OCI-LY7 (cell line): Measurements from ENCODE around the gene HDAC4. TPM values are rescaled to one million over a fixed set of nuclear protein-coding genes. Genes with fewer than 3 reads are reported as not detected.

Experiments
- BruUV-seq: library from RNA; stranded (reverse); fragments of 400-500 nt; replicated peaks from 2 replicates; lab custom pipeline; 2021; lab: Mats Ljungman, UMichigan
- CTCF ChIA-PET: fragments of 300-600 bp; sonication (Branson Sonifier 250); formaldehyde crosslinking; loops from one replicate; lab custom pipeline; 2022; ENCODE audit warnings: antibody characterized with exemption; ENCODE audit not compliant: unreplicated experiment; lab: Charles Lee
- POLR2A ChIA-PET: fragments of 300-600 bp; sonication (Branson Sonifier 250); formaldehyde crosslinking; loops from one replicate; lab custom pipeline; 2022; ENCODE audit warnings: antibody characterized with exemption; lab: Charles Lee
- DNase-seq: peaks from one replicate; pipeline ENCODE4 v3.0.0-alpha.2; 2015; ENCODE audit warnings: low spot score
- H2AFZ ChIP-seq: fragments of 200-600 bp; sonication (generic), shearing (Covaris generic); 2 replicates; pipeline ENCODE4 v1.6.1; 2014; ENCODE audit warnings: mild to moderate bottlenecking, antibody characterized with exemption, low read length, moderate library complexity
- H3K27ac ChIP-seq: fragments of 200-600 bp; sonication (generic); 2 replicates; pipeline ENCODE4 v1.5.1; 2014; ENCODE audit warnings: mixed run types, low read depth, mild to moderate bottlenecking, moderate library complexity, low read length, inconsistent platforms; ENCODE audit not compliant: poor library complexity, severe bottlenecking
- H3K36me3 ChIP-seq: fragments of 200-600 bp; sonication (generic); 2 replicates; pipeline ENCODE4 v1.6.1; 2014; ENCODE audit warnings: mild to moderate bottlenecking, antibody characterized with exemption, low read length, moderate library complexity, mixed read lengths; ENCODE audit not compliant: insufficient read depth
- H3K4me1 ChIP-seq: fragments of 200-600 bp; sonication (generic); 2 replicates; pipeline ENCODE4 v1.5.1; 2014; ENCODE audit warnings: mild to moderate bottlenecking, low read length; ENCODE audit not compliant: insufficient read depth, poor library complexity, severe bottlenecking
- H3K4me2 ChIP-seq: fragments of 200-600 bp; sonication (generic); 2 replicates; pipeline ENCODE4 v1.6.1; 2014; ENCODE audit warnings: mild to moderate bottlenecking, low read length
- H3K4me3 ChIP-seq: fragments of 200-600 bp; sonication (generic); 2 replicates; pipeline ENCODE4 v1.5.1; 2014; ENCODE audit warnings: mild to moderate bottlenecking, low read depth, low read length; ENCODE audit not compliant: poor library complexity, severe bottlenecking
- H3K79me2 ChIP-seq: fragments of 200-600 bp; sonication (generic); 2 replicates; pipeline ENCODE4 v1.6.1; 2016; ENCODE audit warnings: low read depth, mild to moderate bottlenecking, low read length, moderate library complexity, mixed read lengths; ENCODE audit not compliant: insufficient read depth
- H3K9me2 ChIP-seq: fragments of 200-600 bp; sonication (generic); 2 replicates; pipeline ENCODE4 v1.6.1; 2016; ENCODE audit warnings: mild to moderate bottlenecking, low read length, mixed read lengths; ENCODE audit not compliant: insufficient read depth
- H3K9me3 ChIP-seq: fragments of 200-600 bp; sonication (generic); 2 replicates; pipeline ENCODE4 v1.6.1; 2014; ENCODE audit warnings: mild to moderate bottlenecking, mixed run types, low read length, mixed read lengths
- H4K20me1 ChIP-seq: fragments of 200-600 bp; sonication (generic); 2 replicates; pipeline ENCODE4 v1.6.1; 2014; ENCODE audit warnings: mild to moderate bottlenecking, antibody characterized with exemption, low read length, moderate library complexity, mixed read lengths; ENCODE audit not compliant: insufficient read depth
- CTCF ChIP-seq: fragments of 200-600 bp; sonication (generic); conservative IDR thresholded peaks from 2 replicates; pipeline ENCODE4 v1.5.1; 2014; ENCODE audit warnings: mild to moderate bottlenecking, antibody characterized with exemption, low read length, moderate library complexity, mixed read lengths
- EZH2phosphoT487 ChIP-seq: fragments of 200-600 bp; sonication (generic); IDR thresholded peaks from 2 replicates; pipeline ENCODE4 v1.6.1; 2018; ENCODE audit warnings: low read depth, borderline replicate concordance, mild to moderate bottlenecking, mixed run types, antibody characterized with exemption, low read length, moderate library complexity, mixed read lengths
- intact Hi-C: fragments of 100-400 bp; cut with micrococcal nuclease; formaldehyde crosslinking; loops from one replicate; pipeline ENCODE4 v1.10.0; 2022; ENCODE audit not compliant: unreplicated experiment
- total RNA-seq, 2 experiments: library from RNA; depleted of rRNA in 1 of 2; stranded (reverse); fragments of >200 nt in 1 of 2; shearing (Covaris generic) in 1 of 2; gene quantifications; 2 replicates each; pipeline ENCODE4 v1.2.3, GENCODE V29; 2014 to 2022

Gene HDAC4
- total RNA-seq, 2 experiments from 2014 or later: 10.2 to 20.6 TPM

GRCh38 chr2:239316562-239317465 lies 84.0 kb downstream of the HDAC4 start:
- DNase-seq: no peak
- H4K20me1 ChIP-seq: no peaks in the 10 kb centered on the region
- intact Hi-C loops: no loop called here
- H3K4me1 ChIP-seq: no peaks in the 10 kb centered on the region
- H3K4me2 ChIP-seq: no peak overlapping the region
- H3K9me2 ChIP-seq: no peaks in the 10 kb centered on the region
- no TSS peak for BruUV-seq
- H3K9me3 ChIP-seq: 0 out of 2 replicates have a peak, but pooled peaks cover 6% of the 10 kb centered on the region
- no peak overlapping the region for H2AFZ ChIP-seq
- no peaks in the 10 kb centered on the region for H3K36me3 ChIP-seq
- POLR2A ChIA-PET: no interaction called here
- CTCF ChIA-PET: no interaction called here
- H3K27ac ChIP-seq: no peak overlapping the region
- H3K79me2 ChIP-seq: no peaks in the 10 kb centered on the region
- TF ChIP-seq CTCF (no peak), EZH2phosphoT487 (no peak)
- H3K4me3 ChIP-seq: no peak overlapping the region

- no TSS peak for BruUV-seq
- TF ChIP-seq CTCF (no peak), EZH2phosphoT487 (no peak)
- Histone ChIP-seq H3K36me3 (no peaks in the 10 kb centered on the region), H3K4me1 (no peaks in the 10 kb centered on the region), H3K27ac (no peak overlapping the region), H3K9me3 (0 out of 2 replicates have a peak, but pooled peaks cover 6% of the 10 kb centered on the region), H3K4me2 (no peak overlapping the region), H3K79me2 (no peaks in the 10 kb centered on the region), H3K9me2 (no peaks in the 10 kb centered on the region), H4K20me1 (no peaks in the 10 kb centered on the region), H2AFZ (no peak overlapping the region), H3K4me3 (no peak overlapping the region)
- no peak for DNase-seq
- ChIA-PET POLR2A (no interaction called here), CTCF (no interaction called here)
- intact Hi-C loops: no loop called here
Measured at GRCh38 chr2:239315308-239315707, 85.5 kb downstream of the HDAC4 start.

GRCh38 chr2:239313776-239314175 lies 87.0 kb downstream of the HDAC4 start:
- Histone ChIP-seq H3K9me2 (no peaks in the 10 kb centered on the region), H3K79me2 (no peaks in the 10 kb centered on the region), H3K9me3 (0 out of 2 replicates have a peak, but pooled peaks cover 6% of the 10 kb centered on the region), H3K27ac (no peak overlapping the region), H3K36me3 (no peaks in the 10 kb centered on the region), H3K4me2 (no peak overlapping the region), H3K4me1 (no peaks in the 10 kb centered on the region), H3K4me3 (no peak overlapping the region), H2AFZ (no peak overlapping the region), H4K20me1 (no peaks in the 10 kb centered on the region)
- CTCF ChIA-PET: no interaction called here
- intact Hi-C loops: no loop called here
- DNase-seq: no peak
- BruUV-seq: no TSS peak
- POLR2A ChIA-PET: interaction anchor here (0.6 kb wide), 1 partner anchor 436 kb away, joined by 3 read pairs; no protein-coding TSS in a partner anchor
- TF ChIP-seq EZH2phosphoT487: no peak
- no peak for TF ChIP-seq CTCF
